GM21515 (cell line): ENCODE data around the gene IL10.

ENCODE experiments used
- ATAC-seq: cut with Tn5 transposase; IDR thresholded peaks from one replicate; pipeline ENCODE4 v1.9.1; 2021; ENCODE audit not compliant: unreplicated experiment

The IL10 gene

DNA sequence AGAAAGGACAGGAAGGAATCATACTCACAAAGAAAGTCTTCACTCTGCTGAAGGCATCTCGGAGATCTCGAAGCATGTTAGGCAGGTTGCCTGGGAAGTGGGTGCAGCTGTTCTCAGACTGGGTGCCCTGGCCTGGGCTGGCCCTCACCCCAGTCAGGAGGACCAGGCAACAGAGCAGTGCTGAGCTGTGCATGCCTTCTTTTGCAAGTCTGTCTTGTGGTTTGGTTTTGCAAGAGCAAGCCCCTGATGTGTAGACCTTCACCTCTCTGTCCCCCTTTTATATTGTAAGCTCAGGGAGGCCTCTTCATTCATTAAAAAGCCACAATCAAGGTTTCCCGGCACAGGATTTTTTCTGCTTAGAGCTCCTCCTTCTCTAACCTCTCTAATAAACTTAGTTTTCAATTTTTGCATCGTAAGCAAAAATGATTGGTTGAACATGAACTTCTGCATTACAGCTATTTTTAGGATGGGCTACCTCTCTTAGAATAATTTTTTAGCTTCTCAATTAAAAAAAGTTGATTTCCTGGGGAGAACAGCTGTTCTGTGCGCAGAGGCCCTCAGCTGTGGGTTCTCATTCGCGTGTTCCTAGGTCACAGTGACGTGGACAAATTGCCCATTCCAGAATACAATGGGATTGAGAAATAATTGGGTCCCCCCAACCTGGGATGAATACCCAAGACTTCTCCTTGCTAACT lies at the start of gene IL10:
IL10 (minus strand) TSS at position 252 of the 695 bp plus-strand sequence; CDS start at position 193, 59 bp downstream.
- no peak for ATAC-seq

DNA sequence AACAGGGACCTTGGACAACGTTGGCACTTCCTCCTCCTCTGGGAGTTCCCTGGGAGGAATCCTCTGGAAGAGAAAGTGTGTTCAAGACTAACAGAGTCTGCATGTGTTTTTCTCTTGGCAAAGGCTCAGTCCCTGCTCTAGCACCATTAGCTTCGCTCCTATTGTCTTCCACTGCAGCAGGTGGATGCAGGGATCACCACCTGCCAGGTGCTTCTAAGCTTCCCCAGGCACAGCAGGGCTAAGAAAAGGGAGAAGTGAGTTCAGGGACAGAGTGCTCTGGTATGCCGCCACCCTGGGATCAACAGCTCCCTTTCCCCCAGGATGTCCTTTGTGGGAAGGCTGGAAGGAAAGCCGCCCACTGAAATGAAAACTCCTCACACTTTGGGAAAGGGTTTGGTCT lies 49.2 kb upstream of the IL10 start:
- ATAC-seq, result no peak

DNA sequence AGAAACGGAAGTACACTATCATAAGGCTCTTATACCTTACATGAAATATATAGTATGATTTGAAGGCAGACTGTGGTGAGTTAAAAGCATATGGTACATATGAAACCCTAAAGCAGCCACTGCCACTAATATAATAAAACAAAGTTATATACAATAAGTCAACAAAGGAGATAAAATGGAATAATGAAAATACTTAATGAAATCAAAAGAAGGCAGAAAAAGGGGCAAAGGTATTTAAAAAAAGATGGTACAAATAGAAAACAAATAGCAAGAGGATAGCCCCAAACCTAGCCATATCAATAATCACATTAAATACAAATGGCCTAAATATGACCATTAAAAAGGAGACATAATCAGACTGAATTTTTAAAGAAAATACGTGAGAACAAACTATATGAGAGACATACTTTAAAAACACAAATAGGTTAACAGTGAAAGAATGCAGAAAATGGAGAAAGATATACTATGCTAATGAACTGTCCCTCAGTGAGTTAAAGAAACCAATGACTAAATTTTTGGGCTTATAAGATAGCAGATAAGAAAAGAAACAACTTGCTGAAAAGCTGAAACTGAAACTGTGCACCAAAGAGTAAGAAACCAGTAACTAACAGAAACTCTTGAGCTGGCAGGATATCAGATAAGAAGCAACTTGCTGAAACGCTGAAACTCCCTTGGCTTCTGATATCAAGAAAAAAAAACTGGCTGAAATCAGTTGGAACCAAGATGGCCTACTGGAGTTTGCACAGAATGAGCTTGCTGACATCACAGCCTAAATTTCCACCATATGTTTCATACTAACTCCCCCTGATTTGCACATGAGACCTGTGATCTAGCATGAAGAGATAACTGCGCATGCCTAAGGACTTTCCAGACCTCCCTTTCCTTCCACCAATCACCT lies 44.3 kb upstream of the IL10 start:
- ATAC-seq, result no peak

DNA sequence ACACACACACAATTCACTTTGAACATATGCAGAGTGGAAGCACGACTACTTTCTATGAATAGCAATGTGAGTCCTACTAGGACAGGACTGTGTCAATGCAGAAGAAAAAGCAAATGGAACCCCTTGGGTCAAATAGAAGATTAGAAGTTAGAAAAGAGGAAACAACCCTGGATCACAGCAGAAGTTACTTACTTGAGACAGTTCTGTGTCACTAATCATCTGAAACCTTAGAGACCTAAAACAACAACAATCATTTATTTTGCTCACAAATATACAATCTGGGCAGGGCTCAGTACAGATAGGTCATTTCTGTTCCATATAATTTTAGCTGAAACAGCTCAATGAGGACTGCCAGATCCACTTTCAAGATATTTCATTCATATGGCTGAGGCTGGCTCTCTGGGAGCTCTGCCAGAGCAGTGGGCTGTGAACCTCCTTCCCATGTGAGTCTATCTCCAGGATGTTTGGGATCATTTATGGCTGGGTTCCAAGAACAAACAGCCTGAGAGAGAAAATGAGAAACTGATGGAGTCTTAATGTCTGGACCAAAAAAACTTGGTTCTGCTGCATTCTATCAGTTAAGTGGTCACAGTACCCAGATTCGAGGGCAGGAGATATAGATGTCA lies 42.5 kb upstream of the IL10 start:
- no peak for ATAC-seq

DNA sequence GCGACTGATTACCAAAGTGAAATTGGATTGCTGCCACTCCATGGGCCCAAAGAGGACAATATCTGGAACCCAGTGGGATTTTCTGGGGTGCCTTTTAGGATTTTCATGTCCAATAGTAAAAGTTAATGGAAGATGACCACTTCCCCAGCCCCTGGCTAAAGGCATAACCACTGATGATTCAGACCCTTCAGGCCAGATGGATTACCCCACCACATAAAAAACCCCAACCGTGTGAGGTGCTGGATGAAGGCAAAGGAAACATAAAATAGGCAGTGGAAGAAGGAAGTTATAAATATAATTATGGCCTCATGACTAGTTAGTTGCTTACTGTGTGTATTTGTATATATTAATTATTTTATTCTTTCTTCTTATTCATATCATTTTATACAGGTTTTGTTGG lies 40.2 kb upstream of the IL10 start:
- no peak for ATAC-seq

DNA sequence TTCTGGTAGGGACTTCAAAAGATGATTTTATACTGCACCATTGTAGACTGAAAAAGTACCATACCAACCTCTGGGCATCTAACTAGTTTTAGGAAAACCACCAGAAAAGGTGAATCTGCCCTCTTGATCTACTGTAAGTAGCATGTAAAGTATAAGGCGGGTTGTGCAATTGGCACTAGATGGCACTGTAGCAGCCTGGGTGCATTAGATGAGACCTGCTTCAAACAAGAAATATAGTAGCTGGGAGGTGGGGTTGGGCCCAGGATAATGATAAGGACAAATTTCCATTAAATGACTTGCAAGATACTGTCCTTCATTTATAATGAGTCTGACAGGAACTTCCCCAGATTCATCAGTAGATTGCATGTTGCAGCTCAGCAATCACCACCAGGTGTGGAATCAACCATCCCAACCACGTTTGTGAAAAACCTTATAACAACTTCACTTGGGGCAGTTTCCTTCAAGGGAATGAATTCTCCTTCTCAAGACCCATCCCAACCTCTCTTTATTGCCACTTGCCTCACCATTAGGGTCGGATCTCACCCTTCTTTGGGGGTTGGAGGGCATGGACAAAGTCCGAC lies 37.3 kb upstream of the IL10 start:
- no peak for ATAC-seq

DNA sequence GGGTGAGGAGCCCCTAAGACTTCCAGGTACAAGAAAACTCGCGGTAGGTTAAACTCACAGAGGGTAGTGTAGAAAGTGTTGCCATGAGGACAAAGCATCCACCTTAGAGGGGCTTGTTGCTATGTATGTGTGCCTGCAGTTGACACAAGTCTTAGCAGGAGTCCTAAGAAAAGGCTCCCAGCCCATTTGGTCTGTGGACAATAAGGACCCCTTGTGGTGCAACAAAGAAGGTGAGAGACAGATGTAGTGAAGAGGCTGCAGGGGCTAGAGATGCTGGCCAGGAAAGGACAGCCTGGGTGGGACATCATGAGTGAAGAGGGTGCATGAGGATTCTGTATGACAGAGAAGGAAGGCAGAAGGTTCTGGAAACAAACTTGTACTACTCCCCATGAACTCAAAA lies 36.3 kb upstream of the IL10 start:
- ATAC-seq, result no peak

DNA sequence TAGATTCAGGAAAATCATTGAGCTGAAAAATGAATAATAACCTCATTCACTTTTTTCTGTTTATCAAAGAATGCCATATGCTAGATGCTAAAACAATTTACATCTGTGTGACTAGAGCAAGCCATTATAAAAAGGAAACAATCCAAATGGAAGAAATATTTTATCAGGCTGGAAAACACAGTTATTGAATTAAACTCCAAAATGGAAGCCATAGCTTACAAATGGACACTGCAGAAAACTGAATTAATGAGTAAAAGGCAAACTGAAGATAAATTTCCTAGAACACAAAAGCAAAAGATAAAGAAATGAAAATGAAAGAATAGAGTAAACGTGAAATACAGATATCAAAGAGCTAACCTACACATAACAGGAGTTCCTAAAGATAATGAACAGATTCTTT lies 33.1 kb upstream of the IL10 start:
- no peak for ATAC-seq

DNA sequence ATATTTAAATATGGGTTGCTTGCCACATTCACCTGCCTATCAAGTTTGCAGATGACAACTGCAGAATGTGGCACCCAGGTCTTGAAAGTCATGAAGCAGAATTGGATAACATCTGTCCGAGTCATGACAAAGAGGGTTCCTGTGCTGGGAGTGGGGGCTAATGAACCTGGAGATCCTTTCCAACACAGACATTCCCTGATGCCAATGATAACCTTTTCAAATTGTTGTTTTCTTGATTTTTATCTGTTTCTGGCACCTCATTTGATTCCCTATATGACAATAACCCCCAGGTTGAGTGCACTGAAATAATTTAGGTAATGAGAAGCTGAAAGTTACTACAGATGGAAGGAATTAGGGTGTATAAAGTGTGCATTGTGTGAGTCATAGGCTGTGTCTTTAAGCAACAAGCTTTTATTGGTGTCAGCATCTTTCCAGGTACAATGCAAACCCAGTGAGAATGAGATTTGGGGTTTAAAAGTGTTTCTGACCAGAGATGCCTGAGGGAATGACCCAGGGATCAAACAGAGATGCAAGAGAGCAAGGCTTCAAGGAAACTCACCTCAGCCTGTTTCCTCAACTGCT lies 32.0 kb upstream of the IL10 start:
- no peak for ATAC-seq

DNA sequence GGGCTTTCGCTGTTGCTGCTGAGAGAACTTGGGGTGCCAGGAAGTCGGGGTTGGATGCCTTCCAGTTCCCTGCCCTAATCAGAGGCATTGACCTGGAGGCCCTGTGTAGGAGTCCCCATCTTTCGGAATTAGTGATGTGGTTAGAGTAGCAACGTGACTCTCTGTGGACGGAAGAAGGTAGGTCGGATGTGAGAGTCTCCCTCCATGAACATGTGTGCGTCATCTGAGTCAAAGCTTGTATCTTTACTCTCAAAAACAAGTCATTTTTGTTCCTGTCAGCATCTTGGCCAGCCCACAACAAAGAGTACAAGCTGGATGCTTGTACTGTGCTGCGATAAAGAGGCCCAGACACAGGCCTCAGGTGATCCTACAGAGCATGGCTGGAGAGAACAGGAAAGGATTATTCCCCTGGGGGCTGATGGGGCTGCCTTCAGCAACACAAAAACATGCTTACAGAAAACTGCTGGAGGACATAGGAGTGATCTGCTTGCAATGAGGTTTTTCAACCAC lies 31.0 kb upstream of the IL10 start:
- ATAC-seq, result peak; percentile 94

DNA sequence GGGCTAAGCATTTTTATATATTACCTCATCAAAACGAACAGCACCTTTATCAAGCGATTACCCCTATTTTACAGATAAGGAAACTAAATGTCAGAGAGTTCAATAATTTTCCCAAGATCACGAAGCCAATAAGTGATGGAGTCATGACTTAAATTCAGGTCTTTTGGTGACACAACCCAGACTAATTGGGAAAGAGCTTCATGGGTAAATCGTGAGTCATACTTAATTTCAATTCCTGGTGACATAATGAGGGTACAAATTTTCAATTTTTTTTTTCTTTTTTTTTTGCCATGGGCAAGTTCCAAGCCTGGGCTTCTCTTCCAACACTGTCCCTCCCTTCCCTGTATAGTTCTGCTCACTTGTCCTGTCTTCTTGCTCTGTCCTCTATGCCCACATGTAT lies 30.1 kb upstream of the IL10 start:
- no peak for ATAC-seq

DNA sequence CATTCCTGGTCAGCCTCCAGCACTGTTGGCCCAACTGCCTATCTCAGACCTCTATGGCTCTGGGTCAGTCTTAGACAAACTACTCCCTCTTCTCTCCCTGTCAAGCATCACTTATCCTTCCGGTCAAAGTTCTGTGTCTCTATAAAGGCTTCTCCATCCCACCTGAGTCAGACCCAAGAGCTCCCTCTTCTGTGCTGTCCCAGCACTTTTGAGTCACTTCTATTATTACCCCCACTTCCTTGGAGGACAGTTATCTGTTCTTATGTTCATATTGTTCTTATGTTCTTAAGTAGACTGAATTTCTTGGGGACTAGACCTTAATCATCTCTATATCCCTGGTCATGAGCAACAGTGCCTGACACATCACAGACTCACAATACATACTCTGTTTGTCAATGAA lies 29.2 kb upstream of the IL10 start:
- no peak for ATAC-seq

DNA sequence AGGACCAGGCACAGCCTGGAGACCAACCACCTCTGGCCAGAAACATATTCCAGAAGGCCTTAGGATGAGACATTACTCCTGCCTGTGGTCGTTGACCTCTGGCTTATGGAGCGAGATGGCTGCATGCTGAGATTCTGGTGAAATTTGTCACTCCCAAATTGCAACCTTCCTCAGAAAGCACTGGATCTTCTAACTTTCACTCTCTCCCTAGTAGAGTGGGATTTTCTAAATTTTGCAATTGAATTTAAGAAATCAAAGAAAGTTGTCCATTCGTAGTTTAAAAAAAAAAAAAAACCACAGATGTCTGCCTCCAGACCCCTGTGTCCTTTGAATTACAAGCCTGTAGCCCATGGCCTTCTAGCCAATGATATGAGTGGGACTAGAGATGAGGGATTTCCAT lies 28.6 kb upstream of the IL10 start:
- no peak for ATAC-seq

DNA sequence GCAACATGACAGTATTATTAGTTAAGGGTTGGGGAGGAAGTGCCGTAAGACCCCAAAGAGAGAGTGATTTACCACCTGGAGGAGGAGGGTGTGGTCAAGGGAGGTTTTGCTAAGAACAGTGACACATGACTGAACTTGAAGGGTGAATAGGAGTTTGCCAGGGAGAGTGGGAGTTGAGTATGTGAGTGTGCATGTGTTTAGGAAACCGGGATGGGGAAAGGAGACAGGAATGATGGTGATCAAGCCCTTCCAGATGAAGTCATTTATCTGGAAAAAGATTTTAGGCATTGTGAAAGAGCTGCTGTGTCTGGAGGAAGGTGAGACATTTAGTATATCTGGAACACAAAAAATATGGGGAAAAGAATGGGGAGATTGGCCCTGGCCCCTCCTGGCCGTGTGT lies 28.1 kb upstream of the IL10 start:
- ATAC-seq, result no peak

DNA sequence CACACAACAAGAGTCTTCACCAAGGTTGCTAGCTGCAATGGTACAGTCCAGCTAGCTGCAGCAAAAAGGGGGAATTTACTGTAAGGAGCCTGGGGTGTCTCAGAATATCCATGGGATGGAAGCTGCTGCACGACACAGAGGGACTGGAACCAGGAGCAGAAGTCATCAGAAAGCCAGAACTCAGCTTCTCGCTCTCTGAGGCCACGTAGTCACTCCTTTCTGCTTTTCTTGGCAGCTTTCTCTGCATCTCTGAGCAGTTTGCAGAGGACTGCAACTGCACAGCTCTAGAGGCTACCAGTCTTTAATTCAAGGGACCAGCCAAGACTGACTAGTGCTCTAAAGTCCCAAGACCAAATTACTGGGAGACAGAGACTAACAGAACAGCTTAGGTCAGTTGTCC lies 27.0 kb upstream of the IL10 start:
- no peak for ATAC-seq

DNA sequence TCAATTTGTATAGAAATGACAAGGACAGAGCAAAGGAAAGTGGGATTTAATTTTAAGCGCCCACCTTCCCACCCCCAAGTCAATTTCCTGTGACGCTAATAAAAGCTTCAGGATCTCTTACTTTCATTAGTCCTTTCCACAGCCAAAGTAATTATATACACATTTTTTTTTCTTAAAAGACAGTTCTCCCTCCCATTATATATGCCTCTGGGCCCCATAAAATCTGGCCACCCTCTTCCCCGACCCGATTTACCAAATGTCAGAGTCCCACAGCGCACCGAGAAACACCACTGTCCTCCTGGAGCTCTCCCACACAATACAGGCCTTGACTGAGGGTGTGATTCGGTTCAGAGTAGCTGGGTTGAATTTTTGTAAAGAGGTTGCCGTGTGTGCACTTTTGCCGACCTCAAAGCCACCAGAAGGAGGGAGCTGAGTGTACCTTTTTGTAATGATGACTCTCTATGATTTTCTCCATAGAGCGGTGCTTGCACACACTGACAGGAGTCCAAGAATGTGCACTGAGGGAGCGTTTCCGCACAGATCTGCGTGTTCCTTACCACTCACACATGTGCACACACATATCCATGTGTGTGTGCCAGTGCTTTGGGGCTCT lies 26.2 kb upstream of the IL10 start:
- ATAC-seq, result no peak

DNA sequence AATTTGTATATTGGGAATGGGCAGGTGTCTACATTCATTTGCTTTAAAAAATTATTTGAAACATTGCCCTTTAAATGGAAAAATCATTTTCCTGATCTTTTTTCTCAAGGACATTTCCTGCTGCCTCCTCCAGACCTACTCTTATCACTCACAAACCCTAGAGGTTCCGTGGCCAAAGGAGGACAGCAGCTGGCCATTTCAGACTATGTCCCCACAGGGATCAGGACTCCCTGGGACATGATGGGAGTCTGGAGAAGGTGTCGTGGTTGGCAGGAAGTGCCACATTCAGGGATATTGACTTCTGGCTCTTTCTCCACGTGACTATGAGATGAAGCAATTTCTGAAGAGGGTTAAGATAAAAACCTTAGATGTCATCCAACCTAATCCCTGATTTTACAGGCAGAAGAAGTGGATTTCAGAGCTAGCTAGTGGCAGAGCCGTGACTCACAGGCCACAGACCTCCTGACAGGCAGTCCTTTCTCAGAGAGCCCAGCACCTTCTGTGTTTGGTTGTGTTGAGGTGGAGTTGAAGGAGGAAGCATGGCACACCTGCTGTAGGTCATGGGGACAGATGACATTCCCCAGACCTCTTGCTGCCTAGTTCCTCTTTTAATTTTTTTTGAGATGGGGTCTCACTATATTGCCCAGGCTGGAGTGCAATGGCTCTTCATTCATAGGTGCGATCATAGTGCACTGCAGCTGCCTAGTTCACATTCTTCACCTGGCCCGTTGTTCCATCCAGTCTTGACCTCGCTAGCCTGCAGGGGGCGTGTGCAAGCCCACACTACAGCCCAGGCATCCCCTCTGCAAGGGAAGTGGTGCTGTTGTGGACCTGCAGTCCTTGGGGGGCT lies 25.5 kb upstream of the IL10 start:
- peak; percentile 42 for ATAC-seq

DNA sequence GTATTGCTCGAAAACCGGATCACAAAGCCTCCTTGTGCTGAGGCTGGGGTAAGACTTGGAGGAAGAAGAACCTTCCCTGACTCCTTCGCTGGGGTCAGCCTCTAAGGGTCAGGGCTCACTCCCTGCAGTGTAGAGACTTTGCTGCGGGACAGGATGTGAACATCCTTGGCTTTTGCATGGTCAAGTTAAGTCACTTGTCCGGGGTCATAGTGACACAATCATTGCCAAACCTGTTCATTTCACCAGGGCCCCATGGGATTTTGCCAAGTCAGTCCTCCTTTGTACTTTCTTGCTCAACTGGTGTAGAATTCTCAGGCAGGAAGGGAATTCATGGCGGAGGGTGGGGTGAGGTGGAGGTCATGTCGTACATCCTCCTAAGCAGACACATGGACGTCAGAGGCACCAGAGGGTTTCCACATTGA lies 24.7 kb upstream of the IL10 start:
- no peak for ATAC-seq

DNA sequence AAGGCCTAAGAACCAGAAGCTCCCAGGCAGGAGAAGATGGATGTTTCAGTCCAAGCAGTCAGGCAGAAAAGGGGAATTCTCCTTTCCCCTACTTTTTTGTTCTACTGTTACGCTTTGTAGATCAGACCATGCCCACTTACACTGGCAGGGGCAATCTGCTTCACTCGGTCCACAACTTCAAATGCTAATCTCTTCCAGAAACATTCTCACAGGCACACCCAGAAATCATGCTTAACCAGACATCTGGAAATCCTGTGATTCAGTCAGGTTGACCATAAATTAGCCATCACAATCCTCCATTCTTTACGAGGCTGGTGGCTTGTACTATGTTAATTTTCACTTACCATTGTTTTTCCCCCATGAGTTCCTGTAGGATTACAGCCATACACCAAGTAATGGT lies 23.8 kb upstream of the IL10 start:
- no peak for ATAC-seq
